ENCODE data around the gene PIAS4.

The PIAS4 gene

DNA sequence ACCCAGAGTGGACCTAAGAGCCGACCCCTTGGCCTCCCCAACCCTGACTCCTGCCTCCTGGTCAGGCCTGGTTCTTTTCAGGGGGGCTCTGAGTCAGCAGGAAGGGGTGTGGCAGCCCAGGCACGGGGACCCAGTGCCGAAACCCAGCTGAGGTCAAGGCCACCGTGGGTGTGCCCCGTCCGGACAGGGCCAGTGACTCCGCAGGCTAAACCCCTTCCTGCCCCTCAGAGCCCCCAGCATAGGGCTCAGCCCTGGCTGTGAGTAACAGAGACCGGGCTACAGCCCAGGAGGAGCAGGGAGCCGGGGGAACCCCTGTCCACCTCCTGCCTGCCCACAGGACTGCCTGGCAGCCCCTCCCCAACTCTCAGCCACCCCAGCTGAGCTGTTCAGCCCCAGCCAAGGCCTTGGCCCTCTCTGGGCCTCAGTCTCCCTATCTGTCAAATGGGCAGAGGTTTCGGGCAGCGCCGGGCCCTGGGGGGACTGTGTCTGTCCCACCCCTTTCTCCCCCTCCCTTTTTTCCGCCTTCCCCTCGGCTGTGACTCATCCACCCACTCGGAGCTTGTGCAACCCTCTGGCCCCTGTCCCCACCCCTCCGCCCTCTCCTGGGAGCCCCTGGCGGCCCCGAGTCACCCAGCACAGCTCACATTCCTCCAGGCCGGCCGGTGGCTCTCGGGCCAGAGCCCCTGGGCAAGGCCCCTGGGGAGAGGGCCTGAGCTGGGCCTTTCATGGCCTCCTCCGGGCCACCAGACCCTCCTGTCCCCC, 50.6 kb downstream of the PIAS4 start:
- DNase-seq (ENCODE audit: low spot score) (peak; percentile 87), ATAC-seq (ENCODE audit: low read depth) (peak; percentile 52)
- peak; percentile 33 for TF ChIP-seq CTCF (IDR thresholded peaks at IDR 0.05; ENCODE audit: poor library complexity, severe bottlenecking)
- Histone ChIP-seq H3K27me3 (ENCODE audit: insufficient read depth, poor library complexity, severe bottlenecking) (no peaks in the 10 kb centered on the region), H3K4me1 (ENCODE audit: insufficient read depth, poor library complexity, severe bottlenecking) (peaks cover 26% of the 10 kb centered on the region), H3K36me3 (ENCODE audit: low read depth) (peaks cover 38% of the 10 kb centered on the region), H3K9me3 (ENCODE audit: severe bottlenecking) (no peaks in the 10 kb centered on the region), H3K27ac (ENCODE audit: poor library complexity, severe bottlenecking) (peak overlapping the region; percentile 90), H3K4me3 (ENCODE audit: severe bottlenecking) (no peak overlapping the region)

DNA sequence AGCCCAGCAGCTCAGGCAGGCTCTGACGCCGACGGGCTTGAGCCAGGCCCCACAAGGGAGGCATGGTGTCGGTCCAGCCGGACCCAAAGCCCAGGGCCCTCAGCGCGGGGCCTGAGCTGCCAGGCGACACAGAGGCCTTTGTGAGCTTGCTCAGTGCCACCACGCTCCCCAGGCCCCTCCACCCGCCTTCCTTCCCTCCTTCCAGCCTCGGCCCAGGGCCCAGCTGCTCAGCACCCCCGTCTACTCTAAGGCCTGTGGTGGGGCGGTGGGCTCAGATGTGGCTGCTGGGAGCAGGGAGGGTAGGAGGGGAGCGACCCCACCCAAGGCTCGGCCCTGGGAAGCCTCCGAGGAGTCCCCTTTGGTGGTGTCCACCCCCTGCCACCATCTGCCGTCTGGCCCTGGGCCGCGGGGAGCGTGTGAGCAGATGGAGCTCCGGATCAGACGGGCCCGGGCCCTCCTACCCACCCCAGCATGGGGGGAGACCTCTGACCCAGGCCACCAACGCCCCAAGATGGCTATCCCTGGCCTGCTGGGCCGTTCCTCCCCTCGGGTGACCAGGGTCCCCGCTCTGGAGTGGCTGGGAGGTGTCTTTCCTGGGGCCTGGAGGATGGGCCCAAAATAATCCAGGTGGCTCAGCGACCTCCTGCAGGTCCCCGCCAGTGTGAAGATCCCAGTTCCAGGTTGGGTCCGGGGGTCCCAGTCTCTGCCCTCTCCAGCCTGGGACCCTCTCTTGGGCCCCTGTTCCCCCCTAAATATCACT, 51.3 kb downstream of the PIAS4 start:
- Histone ChIP-seq H3K9me3 (ENCODE audit: severe bottlenecking) (no peaks in the 10 kb centered on the region), H3K4me3 (ENCODE audit: severe bottlenecking) (peak overlapping the region; percentile 25), H3K27ac (ENCODE audit: poor library complexity, severe bottlenecking) (peak overlapping the region; percentile 90), H3K36me3 (ENCODE audit: low read depth) (peaks cover 38% of the 10 kb centered on the region), H3K4me1 (ENCODE audit: insufficient read depth, poor library complexity, severe bottlenecking) (peaks cover 19% of the 10 kb centered on the region), H3K27me3 (ENCODE audit: insufficient read depth, poor library complexity, severe bottlenecking) (no peaks in the 10 kb centered on the region)
- DNase-seq (ENCODE audit: low spot score) (peak; percentile 61), ATAC-seq (ENCODE audit: low read depth) (no peak; the same call in 2 of the 3 replicates)
- TF ChIP-seq CTCF (IDR thresholded peaks at IDR 0.05; ENCODE audit: poor library complexity, severe bottlenecking) = no peak

GRCh38 chr19:4059453-4059871, 51.9 kb downstream of the PIAS4 start:
- peak overlapping the region; percentile 90 for H3K27ac ChIP-seq (ENCODE audit: poor library complexity, severe bottlenecking)
- TF ChIP-seq CTCF (IDR thresholded peaks at IDR 0.05; ENCODE audit: poor library complexity, severe bottlenecking) = no peak
- peaks cover 36% of the 10 kb centered on the region for H3K36me3 ChIP-seq (ENCODE audit: low read depth)
- DNase-seq (ENCODE audit: low spot score) = no peak
- H3K27me3 ChIP-seq (ENCODE audit: insufficient read depth, poor library complexity, severe bottlenecking) = no peaks in the 10 kb centered on the region
- peaks cover 19% of the 10 kb centered on the region for H3K4me1 ChIP-seq (ENCODE audit: insufficient read depth, poor library complexity, severe bottlenecking)
- ATAC-seq (ENCODE audit: low read depth) = no peak
- peak overlapping the region; percentile 25 for H3K4me3 ChIP-seq (ENCODE audit: severe bottlenecking)
- H3K9me3 ChIP-seq (ENCODE audit: severe bottlenecking) = no peaks in the 10 kb centered on the region

- H3K27ac ChIP-seq (ENCODE audit: poor library complexity, severe bottlenecking) = peak overlapping the region; percentile 90
- peaks cover 19% of the 10 kb centered on the region for H3K4me1 ChIP-seq (ENCODE audit: insufficient read depth, poor library complexity, severe bottlenecking)
- peak overlapping the region; percentile 25 for H3K4me3 ChIP-seq (ENCODE audit: severe bottlenecking)
- peak; percentile 83 for DNase-seq (ENCODE audit: low spot score)
- no peaks in the 10 kb centered on the region for H3K9me3 ChIP-seq (ENCODE audit: severe bottlenecking)
- H3K36me3 ChIP-seq (ENCODE audit: low read depth) = peaks cover 30% of the 10 kb centered on the region
- no peak for TF ChIP-seq CTCF (IDR thresholded peaks at IDR 0.05; ENCODE audit: poor library complexity, severe bottlenecking)
- ATAC-seq (ENCODE audit: low read depth) = peak; percentile 62
- H3K27me3 ChIP-seq (ENCODE audit: insufficient read depth, poor library complexity, severe bottlenecking) = no peaks in the 10 kb centered on the region
Observed at GRCh38 chr19:4059891-4060620, 52.5 kb downstream of the PIAS4 start.

All from RWPE2 (cell line).